SK-N-SH treated with all-trans-retinoic acid at 6 μM for 48 hours (cell line): Measurements from ENCODE around the gene UBE2V1.
A peak's percentile ranks its signal among the peaks of the same experiment; 100 is the strongest.

Experiments
- ARNTL ChIP-seq: fragments of 450-650 bp; formaldehyde crosslinking; IDR thresholded peaks from 2 replicates; pipeline ENCODE4 v1.5.0; 2020; ENCODE audit warnings: low read depth, mild to moderate bottlenecking, moderate library complexity, borderline replicate concordance
- BACH2 ChIP-seq: fragments of 250-450 bp; sonication (Bioruptor Pico); IDR thresholded peaks from 2 replicates; pipeline ENCODE4 v1.9.0; 2021; ENCODE audit warnings: mild to moderate bottlenecking, borderline replicate concordance
- CREB5 ChIP-seq: fragments of 250-450 bp; sonication (Bioruptor Pico); IDR thresholded peaks from 2 replicates; pipeline ENCODE4 v1.5.1; 2020; ENCODE audit warnings: low read depth, mild to moderate bottlenecking, moderate library complexity
- GLIS3 ChIP-seq: fragments of 250-450 bp; sonication (Bioruptor Pico); IDR thresholded peaks from 2 replicates; pipeline ENCODE4 v1.5.0; 2020; ENCODE audit warnings: mild to moderate bottlenecking, moderate library complexity
- ISL1 ChIP-seq: fragments of 250-450 bp; sonication (Bioruptor Pico); IDR thresholded peaks from 2 replicates; pipeline ENCODE4 v2.1.2; 2022; ENCODE audit warnings: mild to moderate bottlenecking, moderate library complexity
- OSR1 ChIP-seq: fragments of 250-450 bp; sonication (Bioruptor Pico); IDR thresholded peaks from 2 replicates; pipeline ENCODE4 v1.8.0; 2022; ENCODE audit warnings: moderate library complexity, mild to moderate bottlenecking, inconsistent platforms
- RARB ChIP-seq: fragments of 250-450 bp; sonication (Bioruptor Pico); IDR thresholded peaks from 2 replicates; pipeline ENCODE4 v1.8.0; 2021; ENCODE audit warnings: mild to moderate bottlenecking, moderate library complexity
- TCF4 ChIP-seq: fragments of 250-450 bp; sonication (Bioruptor Pico); IDR thresholded peaks from 2 replicates; pipeline ENCODE4 v1.8.0; 2021; ENCODE audit warnings: mild to moderate bottlenecking, moderate library complexity, borderline replicate concordance
- ZC3H10 ChIP-seq: fragments of 250-450 bp; sonication (Bioruptor Pico); IDR thresholded peaks from 2 replicates; pipeline ENCODE4 v1.5.1; 2021; ENCODE audit warnings: mild to moderate bottlenecking, moderate library complexity
- ZFP3 ChIP-seq: fragments of 250-450 bp; sonication (Bioruptor Pico); IDR thresholded peaks from 2 replicates; pipeline ENCODE4 v1.5.0; 2020; ENCODE audit warnings: mild to moderate bottlenecking, moderate library complexity

- TF ChIP-seq BACH2 (CRISPR knock-in tag) (no peak), ISL1 (no peak), TCF4 (CRISPR knock-in tag) (no peak), CREB5 (no peak), ZC3H10 (CRISPR knock-in tag) (no peak), ZFP3 (CRISPR knock-in tag) (no peak), OSR1 (CRISPR knock-in tag) (no peak), ARNTL (CRISPR knock-in tag) (no peak), RARB (0 out of 2 replicates have a peak, but pooled peaks have one; percentile 33), GLIS3 (CRISPR knock-in tag) (no peak)
These were observed 27.2 kb downstream of the UBE2V1 start for GRCh38 chr20:50085481-50086365.
